CD4-positive, alpha-beta memory T cell (primary cell): ENCODE results near the gene EZH1. TPM values are rescaled to one million over a fixed set of nuclear protein-coding genes. Genes with fewer than 3 reads are reported as not detected.
"Not testable (repeated sequence)": the region's sequence is repeated elsewhere in the genome, so short reads cannot be mapped to it uniquely, and the experiment has no call there.

Experiments
- CTCF ChIA-PET: fragments of 350-600 bp; sonication (Branson Sonifier 250); formaldehyde crosslinking; loops from one replicate; lab custom pipeline; 2021; ENCODE audit warnings: inconsistent platforms; ENCODE audit not compliant: partially characterized antibody; lab: Charles Lee
- POLR2A ChIA-PET: fragments of 350-600 bp; sonication (Branson Sonifier 250); formaldehyde crosslinking; loops from one replicate; lab custom pipeline; 2021; ENCODE audit not compliant: partially characterized antibody; lab: Charles Lee
- DNase-seq, 5 donors: peaks; one replicate each; pipeline versions ENCODE4 v3.0.0 to v3.0.0-alpha.2; 2020 to 2022; ENCODE audit warnings: mixed read lengths in 1 of 5
- H3K27ac ChIP-seq: one replicate; pipeline ENCODE4 v1.7.0; 2013; ENCODE audit warnings: low read depth, low read length
- H3K27me3 ChIP-seq: 2 replicates; pipeline ENCODE4 v1.7.0; 2013; ENCODE audit warnings: mild to moderate bottlenecking, low read length, moderate library complexity; ENCODE audit not compliant: insufficient read depth
- H3K36me3 ChIP-seq: 2 replicates; pipeline ENCODE4 v1.7.0; 2013; ENCODE audit warnings: mild to moderate bottlenecking, low read length, moderate library complexity; ENCODE audit not compliant: insufficient read depth
- H3K4me1 ChIP-seq: 2 replicates; pipeline ENCODE4 v1.7.0; 2013; ENCODE audit warnings: mild to moderate bottlenecking, low read length, moderate library complexity; ENCODE audit not compliant: insufficient read depth
- H3K4me3 ChIP-seq, 2 donors: one replicate each; pipeline ENCODE4 v1.7.0; 2013; ENCODE audit warnings: low read length in 2 of 2, mild to moderate bottlenecking in 1 of 2
- H3K9me3 ChIP-seq, 2 donors: one replicate each; pipeline ENCODE4 v1.7.0; 2013; ENCODE audit warnings: low read length in 2 of 2, control low read depth in 1 of 2; ENCODE audit not compliant: control insufficient read depth in 1 of 2
- H3K27ac Mint-ChIP-seq, 7 donors: one replicate each; pipeline ENCODE4 v1.8.0; 2020 to 2021; ENCODE audit warnings: mixed read lengths in 7 of 7, mild to moderate bottlenecking in 6 of 7, inconsistent platforms in 3 of 7, moderate library complexity in 3 of 7
- H3K27me3 Mint-ChIP-seq, 2 donors: one replicate each; pipeline ENCODE4 v1.8.0; 2020 to 2021; ENCODE audit warnings: mixed read lengths in 2 of 2
- H3K36me3 Mint-ChIP-seq, 2 donors: one replicate each; pipeline ENCODE4 v1.8.0; 2020 to 2021; ENCODE audit warnings: mixed read lengths in 2 of 2, inconsistent platforms in 1 of 2, mild to moderate bottlenecking in 1 of 2
- H3K4me1 Mint-ChIP-seq, 4 donors: one replicate each; pipeline ENCODE4 v1.8.0; 2020 to 2021; ENCODE audit warnings: mixed read lengths in 4 of 4, mild to moderate bottlenecking in 1 of 4
- H3K4me3 Mint-ChIP-seq, 8 donors: one replicate each; pipeline ENCODE4 v1.8.0; 2020 to 2021; ENCODE audit warnings: mixed read lengths in 8 of 8, mild to moderate bottlenecking in 7 of 8, moderate library complexity in 6 of 8, inconsistent platforms in 3 of 8
- H3K9me3 Mint-ChIP-seq, 8 donors: one replicate each; pipeline ENCODE4 v1.8.0; 2020 to 2021; ENCODE audit warnings: mixed read lengths in 8 of 8, mild to moderate bottlenecking in 5 of 8, inconsistent platforms in 3 of 8, moderate library complexity in 1 of 8
- intact Hi-C: fragments of 100-400 bp; cut with micrococcal nuclease; formaldehyde crosslinking; loops from one replicate; pipeline ENCODE4 v1.15.1; 2023
- polyA plus RNA-seq, 2 donors: library from polyadenylated mRNA; unstranded; fragments of 300-500 nt; fragmentation: Illumina TruSeq; gene quantifications; one replicate each; pipeline ENCODE4 v1.2.3, GENCODE V29; 2021
- total RNA-seq, 2 experiments: library from RNA; stranded (reverse); gene quantifications; one replicate each; pipeline ENCODE4 v1.2.3, GENCODE V29; 2021

The EZH1 gene
- total and polyA plus RNA-seq, 4 experiments from 2014 or later, result 20.1 to 192 (median 111) TPM

DNA sequence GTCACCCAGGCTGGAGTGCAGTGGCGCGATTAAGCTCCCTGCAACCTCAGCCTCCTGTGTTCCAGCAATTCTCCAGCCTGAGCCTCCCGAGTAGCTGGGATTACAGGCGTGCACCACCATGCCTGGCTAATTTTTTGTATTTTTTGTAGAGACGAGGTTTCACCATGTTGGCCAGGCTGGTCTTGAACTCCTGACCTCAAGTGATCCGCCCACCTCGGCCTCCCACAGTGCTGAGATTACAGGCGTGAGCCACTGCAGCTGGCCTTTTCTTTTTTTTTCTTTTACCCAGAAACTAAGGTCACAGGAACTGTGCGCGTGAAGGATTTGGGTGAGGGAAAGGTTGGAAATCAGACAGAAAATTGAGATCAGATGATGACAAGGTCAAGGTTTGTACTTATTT lies 25.1 kb upstream of the EZH1 start:
- H3K4me1 Mint-ChIP-seq, result peaks cover 11 to 28% (median 19%) of the 10 kb centered on the region in 4 donors
- H3K27ac Mint-ChIP-seq, H3K27me3 ChIP-seq, H3K4me3 ChIP-seq, H3K9me3 Mint-ChIP-seq, H3K27me3 Mint-ChIP-seq, H3K36me3 ChIP-seq, H3K4me3 Mint-ChIP-seq, H3K9me3 ChIP-seq, intact Hi-C loops, POLR2A ChIA-PET, DNase-seq, H3K27ac ChIP-seq: not testable (repeated sequence)
- H3K4me1 ChIP-seq, result peaks cover 17% of the 10 kb centered on the region
- H3K36me3 Mint-ChIP-seq, result peaks cover 10 to 11% of the 10 kb centered on the region in 2 donors
- CTCF ChIA-PET, result interaction anchor here (0.7 kb wide), 1 partner anchor 10 kb away, joined by 4 read pairs; no protein-coding TSS in a partner anchor

DNA sequence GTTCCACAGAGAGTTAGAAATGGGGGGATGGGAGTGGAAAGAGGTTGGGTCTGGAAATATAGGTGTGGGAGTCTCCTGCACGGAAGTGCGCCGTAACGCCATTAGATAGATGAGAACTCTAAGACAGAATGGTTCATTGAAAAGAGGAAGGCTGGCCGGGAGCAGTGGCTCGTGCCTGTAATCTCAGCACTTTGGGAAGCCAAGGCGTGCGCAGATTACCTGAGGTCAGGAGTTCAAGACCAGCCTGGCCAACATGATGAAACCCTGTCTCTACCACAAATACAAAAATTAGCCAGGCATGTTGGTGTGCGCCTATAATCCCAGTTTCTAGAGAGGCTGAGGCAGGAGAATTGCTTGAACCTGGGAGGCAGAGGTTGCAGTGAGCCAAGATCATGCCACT lies 23.2 kb upstream of the EZH1 start:
- H3K36me3 Mint-ChIP-seq, H3K9me3 ChIP-seq, H3K27me3 ChIP-seq, H3K4me3 Mint-ChIP-seq, H3K4me1 ChIP-seq, H3K9me3 Mint-ChIP-seq, H3K36me3 ChIP-seq, H3K4me3 ChIP-seq, H3K27ac ChIP-seq, H3K27ac Mint-ChIP-seq, DNase-seq, intact Hi-C loops, POLR2A ChIA-PET, CTCF ChIA-PET: not testable (repeated sequence)
- Mint-ChIP-seq H3K4me1 (peaks cover 4 to 14% (median 11%) of the 10 kb centered on the region in 4 donors), H3K27me3 (peaks cover 13 to 22% of the 10 kb centered on the region in 2 donors)

DNA sequence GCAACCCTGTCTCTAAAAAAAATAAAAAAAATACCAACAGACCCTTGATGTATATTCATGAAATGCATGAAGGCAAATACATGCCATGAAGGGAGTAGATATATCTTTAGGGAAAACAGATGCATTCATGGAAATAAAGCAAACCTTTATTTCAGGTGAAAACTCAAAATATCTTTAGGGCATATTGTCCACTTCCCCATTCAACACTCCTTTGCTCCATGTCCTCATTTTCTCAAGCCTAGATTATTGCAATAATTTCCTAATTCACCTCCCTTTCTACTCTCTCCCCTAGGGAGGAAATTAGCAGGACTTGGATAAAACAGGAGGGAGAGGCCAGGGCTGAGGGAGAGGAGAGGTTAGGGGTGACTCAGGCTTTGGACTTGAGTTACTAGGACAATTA lies 22.7 kb upstream of the EZH1 start:
- no peak overlapping the region for H3K27ac Mint-ChIP-seq
- Histone ChIP-seq H3K9me3 (no peaks in the 10 kb centered on the region), H3K4me3 (no peak overlapping the region), H3K36me3 (no peaks in the 10 kb centered on the region), H3K27ac (no peak overlapping the region), H3K4me1 (peaks cover 2% of the 10 kb centered on the region), H3K27me3 (peaks cover 13% of the 10 kb centered on the region)
- ChIA-PET POLR2A (no interaction called here), CTCF (interaction anchor here (0.9 to 1.9 kb wide), 3 partner anchors 49 to 189 kb away, joined by 3 to 6 read pairs (median 4); partner anchors contain the start of gene PSMC3IP)
- intact Hi-C loops, result no loop called here
- no peaks in the 10 kb centered on the region for H3K36me3 Mint-ChIP-seq
- H3K4me1 Mint-ChIP-seq, result peaks cover 3 to 12% (median 8%) of the 10 kb centered on the region in 4 donors
- H3K27me3 Mint-ChIP-seq, result peaks cover 14 to 27% of the 10 kb centered on the region in 2 donors
- no peak overlapping the region for H3K4me3 Mint-ChIP-seq
- no peaks in the 10 kb centered on the region for H3K9me3 Mint-ChIP-seq
- no peak for DNase-seq

DNA sequence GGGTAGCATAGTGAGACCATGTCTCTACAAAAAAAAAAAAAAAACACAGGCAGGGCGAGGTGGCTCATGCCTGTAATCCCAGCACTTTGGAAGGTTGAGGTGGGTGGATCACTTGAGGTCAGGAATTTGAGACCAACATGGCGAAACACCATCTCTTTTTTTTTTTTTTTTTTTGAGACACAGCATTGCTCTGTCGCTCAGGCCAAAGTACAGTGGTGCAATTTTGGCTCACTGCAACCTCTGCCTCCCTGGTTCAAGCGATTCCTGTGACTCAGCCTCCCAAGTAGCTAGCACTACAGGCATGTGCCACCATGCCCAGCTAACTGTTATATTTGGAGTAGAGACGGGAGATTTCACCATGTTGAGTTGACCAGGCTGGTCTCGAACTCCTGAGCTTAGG lies 21.3 kb upstream of the EZH1 start:
- ChIA-PET CTCF (interaction anchor here (1.9 kb wide), 1 partner anchor 47 kb away, joined by 6 read pairs; no protein-coding TSS in a partner anchor), POLR2A (no interaction called here)
- Histone ChIP-seq H3K36me3 (no peaks in the 10 kb centered on the region), H3K4me1 (peaks cover 4% of the 10 kb centered on the region), H3K27me3 (peaks cover 26% of the 10 kb centered on the region), H3K4me3 (no peak overlapping the region), H3K27ac (no peak overlapping the region), H3K9me3 (no peaks in the 10 kb centered on the region)
- Mint-ChIP-seq H3K4me3 (no peak overlapping the region), H3K9me3 (no peaks in the 10 kb centered on the region), H3K36me3 (no peaks in the 10 kb centered on the region), H3K27ac (no peak overlapping the region), H3K27me3 (peaks cover 23 to 36% of the 10 kb centered on the region in 2 donors), H3K4me1 (peaks cover 0 to 6% (median 2%) of the 10 kb centered on the region in 4 donors)
- DNase-seq, result no peak
- intact Hi-C loops, result no loop called here

DNA sequence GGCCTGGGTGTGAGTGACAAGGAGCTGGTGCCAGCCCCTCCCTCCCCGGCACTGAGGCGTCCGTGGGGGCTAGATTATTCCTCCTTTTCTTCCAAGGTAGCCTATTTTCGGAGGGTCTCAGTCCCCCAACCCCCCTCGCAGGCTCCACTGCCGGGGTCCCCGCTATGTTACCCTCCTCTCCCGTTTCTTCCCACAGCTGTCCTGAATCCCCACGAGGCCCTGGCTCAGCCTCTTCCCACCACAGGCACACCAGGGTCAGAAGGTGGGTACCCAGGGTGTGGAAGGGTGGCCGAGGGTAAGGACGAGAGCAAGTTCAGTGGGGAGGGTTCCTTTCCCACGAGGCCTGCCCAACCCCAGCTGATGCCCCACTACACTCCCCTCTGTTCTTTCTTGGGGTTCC lies 16.8 kb upstream of the EZH1 start:
- Mint-ChIP-seq H3K36me3 (no peaks in the 10 kb centered on the region), H3K27me3 (peaks cover 30 to 48% of the 10 kb centered on the region in 2 donors), H3K27ac (no peak overlapping the region), H3K9me3 (no peaks in the 10 kb centered on the region), H3K4me1 (peaks cover 2 to 10% (median 4%) of the 10 kb centered on the region in 4 donors), H3K4me3 (peak overlapping the region in 5 of 8 donors; percentile 10 to 70 (median 22))
- no peak for DNase-seq
- H3K9me3 ChIP-seq, result no peaks in the 10 kb centered on the region
- no peak overlapping the region for H3K27ac ChIP-seq
- H3K36me3 ChIP-seq, result no peaks in the 10 kb centered on the region
- peaks cover 7% of the 10 kb centered on the region for H3K4me1 ChIP-seq
- intact Hi-C loops, result no loop called here
- ChIA-PET POLR2A (interaction anchor here (3.1 kb wide), 1 partner anchor 12 kb away, joined by 13 read pairs; the partner anchor contains the start of gene VPS25), CTCF (interaction anchor here (2.9 to 3.6 kb wide), 2 partner anchors 43 to 184 kb away, joined by 20 to 35 read pairs; partner anchors contain the start of gene PSMC3IP)
- H3K27me3 ChIP-seq, result peaks cover 34% of the 10 kb centered on the region
- H3K4me3 ChIP-seq, result no peak overlapping the region

DNA sequence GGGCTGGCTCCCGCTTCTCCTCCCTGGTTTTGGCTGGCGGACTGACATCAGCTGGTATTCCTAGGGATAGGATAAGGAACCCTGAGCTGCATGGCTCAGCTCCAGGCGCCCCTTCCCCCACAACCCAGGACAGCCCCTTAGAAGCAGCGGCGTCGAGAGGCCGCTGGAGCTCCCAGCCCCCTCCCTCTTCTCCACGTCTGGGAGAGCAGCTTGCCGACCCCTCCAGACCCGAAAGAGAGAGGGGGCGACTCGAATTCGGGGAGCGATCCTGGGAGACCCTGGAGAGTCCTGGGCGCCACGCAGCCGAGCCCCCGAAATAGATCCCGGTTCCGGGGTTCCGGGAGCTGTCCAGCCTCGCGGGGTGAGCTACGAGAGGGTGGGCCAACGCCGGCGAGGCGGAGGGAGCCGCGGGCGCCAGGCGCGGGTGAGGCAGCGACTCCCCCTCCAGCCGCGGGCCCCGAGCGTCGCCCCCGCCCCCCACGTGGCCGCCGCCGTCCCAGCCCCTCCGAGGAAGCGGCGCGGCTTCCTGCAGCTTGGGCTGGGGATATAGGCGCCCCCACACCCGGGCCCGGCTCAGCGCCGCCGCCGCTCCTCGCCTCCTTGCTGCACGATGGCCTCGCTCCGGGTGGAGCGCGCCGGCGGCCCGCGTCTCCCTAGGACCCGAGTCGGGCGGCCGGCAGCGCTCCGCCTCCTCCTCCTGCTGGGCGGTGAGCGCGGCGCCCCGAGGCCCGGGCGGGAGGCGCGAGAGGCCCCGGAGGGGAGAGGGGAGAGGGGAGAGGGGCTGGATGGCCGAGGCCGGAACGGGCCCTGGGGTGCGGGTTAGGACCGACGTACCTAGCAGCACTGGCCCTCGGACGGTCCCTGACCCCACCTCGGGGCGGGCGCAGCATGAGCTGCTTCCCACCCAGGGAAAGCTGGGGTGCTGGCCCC lies 16.1 kb upstream of the EZH1 start, which contains the start of gene RAMP2:
Gene RAMP2 (plus strand): TSS at position 576 of the 930 bp plus-strand sequence. CDS start 35 bp downstream, at position 611.
- Histone ChIP-seq H3K27me3 (peaks cover 34% of the 10 kb centered on the region), H3K27ac (no peak within 1 kb of the TSS), H3K9me3 (no peaks in the 10 kb centered on the region), H3K4me1 (peaks cover 7% of the 10 kb centered on the region), H3K36me3 (no peaks in the 10 kb centered on the region), H3K4me3 (no peak within 1 kb of the TSS)
- H3K9me3 Mint-ChIP-seq, result no peaks in the 10 kb centered on the region
- H3K27me3 Mint-ChIP-seq, result peaks cover 35 to 52% of the 10 kb centered on the region in 2 donors
- POLR2A ChIA-PET, result interaction anchor here (3.1 kb wide), 1 partner anchor 13 kb away, joined by 13 read pairs; the partner anchor contains the start of gene VPS25
- intact Hi-C loops, result no loop called here
- peak within 1 kb of the TSS; percentile 4 to 75 (median 48) for H3K4me3 Mint-ChIP-seq
- H3K36me3 Mint-ChIP-seq, result no peaks in the 10 kb centered on the region
- CTCF ChIA-PET, result interaction anchor here (0.6 to 3.6 kb wide), 7 partner anchors 11 to 183 kb away, joined by 3 to 35 read pairs (median 4); partner anchors contain the start of genes BECN1 and PSMC3IP
- H3K4me1 Mint-ChIP-seq, result peaks cover 2 to 10% (median 4%) of the 10 kb centered on the region in 4 donors
- no peak for DNase-seq
- peak within 1 kb of the TSS in 2 of 7 donors; percentile 36 to 46 for H3K27ac Mint-ChIP-seq
